ENCODE measurements around the gene CNTN4. TPM values are rescaled to one million over a fixed set of nuclear protein-coding genes. Genes with fewer than 3 reads are reported as not detected.

Gene CNTN4
- total and polyA plus RNA-seq, 2 experiments from 2014 or later, result 0.91 to 4.0 TPM

GRCh38 chr3:2976796-2977195, 878.1 kb downstream of the CNTN4 start:
- DNase-seq (ENCODE audit: low spot score) (no peak), ATAC-seq (no peak)
- H3K27ac Mint-ChIP-seq, result no peak overlapping the region
- H3K36me3 Mint-ChIP-seq (ENCODE audit: low read depth), result peaks cover 25% of the 10 kb centered on the region; the same call in 2 of the 3 replicates
- peaks cover 96% of the 10 kb centered on the region for H3K9me3 Mint-ChIP-seq
- Histone ChIP-seq H3K9me2 (ENCODE audit: insufficient read depth) (no peaks in the 10 kb centered on the region), H3K4me1 (ENCODE audit: insufficient read depth) (peaks cover 29% of the 10 kb centered on the region), H3K36me3 (ENCODE audit: insufficient read depth) (no peaks in the 10 kb centered on the region), H4K20me1 (replicated peaks; ENCODE audit: insufficient read depth) (no peaks in the 10 kb centered on the region), H3K4me3 (no peak overlapping the region), H3F3A (replicated peaks; ENCODE audit: low read depth) (no peaks in the 10 kb centered on the region), H3K79me2 (replicated peaks; ENCODE audit: insufficient read depth) (no peaks in the 10 kb centered on the region), H3K27ac (ENCODE audit: low read depth) (no peak overlapping the region), H3K4me2 (no peak overlapping the region), H3K27me3 (ENCODE audit: insufficient read depth) (no peaks in the 10 kb centered on the region), H2AFZ (no peak overlapping the region)
- no peaks in the 10 kb centered on the region for H3K27me3 Mint-ChIP-seq (ENCODE audit: insufficient read depth, low read depth, poor library complexity)
- H3K4me1 Mint-ChIP-seq, result no peaks in the 10 kb centered on the region
- TF ChIP-seq ZNF114 (CRISPR knock-in tag; IDR thresholded peaks at IDR 0.05), result no peak
- no peak for TF ChIP-seq EZH2 (IDR thresholded peaks at IDR 0.05; ENCODE audit: low read depth, unreplicated experiment)
- no peak for TF ChIP-seq POLR2AphosphoS5 (IDR thresholded peaks at IDR 0.05; ENCODE audit: low read depth)
- no peak for TF ChIP-seq CTCF (conservative IDR thresholded peaks at IDR 0.05; ENCODE audit: low read depth in 2 of 2)
- no peak for TF ChIP-seq REST (IDR thresholded peaks at IDR 0.05; ENCODE audit: unreplicated experiment)
- no peak for TF ChIP-seq NANOG (IDR thresholded peaks at IDR 0.05; ENCODE audit: borderline replicate concordance)
- TF ChIP-seq STAT1 (IDR thresholded peaks at IDR 0.05; ENCODE audit: unreplicated experiment), result no peak
- TF ChIP-seq ZNF462 (CRISPR knock-in tag; IDR thresholded peaks at IDR 0.05), result no peak
- TF ChIP-seq JUNB (IDR thresholded peaks at IDR 0.05; ENCODE audit: unreplicated experiment), result no peak
- no peak for TF ChIP-seq ETS1 (IDR thresholded peaks at IDR 0.05)
- no peak for TF ChIP-seq CREB1 (CRISPR knock-in tag; IDR thresholded peaks at IDR 0.05; ENCODE audit: low read depth)
- no peak for TF ChIP-seq ZNF331 (CRISPR knock-in tag; IDR thresholded peaks at IDR 0.05; ENCODE audit: low read depth)
- TF ChIP-seq EZH2phosphoT487 (IDR thresholded peaks at IDR 0.05; ENCODE audit: unreplicated experiment), result no peak
- H3K4me3 Mint-ChIP-seq, result no peak overlapping the region

All from GM23338 (cell line).